Measurements from ENCODE around the gene DIP2C. TPM values are rescaled to one million over a fixed set of nuclear protein-coding genes. Genes with fewer than 3 reads are reported as not detected.
"Not testable (repeated sequence)": the region's sequence is repeated elsewhere in the genome, so short reads cannot be mapped to it uniquely, and the experiment has no call there.

The DIP2C gene
- total RNA-seq, 1 donor from 2014 or later: 30.8 TPM

DNA sequence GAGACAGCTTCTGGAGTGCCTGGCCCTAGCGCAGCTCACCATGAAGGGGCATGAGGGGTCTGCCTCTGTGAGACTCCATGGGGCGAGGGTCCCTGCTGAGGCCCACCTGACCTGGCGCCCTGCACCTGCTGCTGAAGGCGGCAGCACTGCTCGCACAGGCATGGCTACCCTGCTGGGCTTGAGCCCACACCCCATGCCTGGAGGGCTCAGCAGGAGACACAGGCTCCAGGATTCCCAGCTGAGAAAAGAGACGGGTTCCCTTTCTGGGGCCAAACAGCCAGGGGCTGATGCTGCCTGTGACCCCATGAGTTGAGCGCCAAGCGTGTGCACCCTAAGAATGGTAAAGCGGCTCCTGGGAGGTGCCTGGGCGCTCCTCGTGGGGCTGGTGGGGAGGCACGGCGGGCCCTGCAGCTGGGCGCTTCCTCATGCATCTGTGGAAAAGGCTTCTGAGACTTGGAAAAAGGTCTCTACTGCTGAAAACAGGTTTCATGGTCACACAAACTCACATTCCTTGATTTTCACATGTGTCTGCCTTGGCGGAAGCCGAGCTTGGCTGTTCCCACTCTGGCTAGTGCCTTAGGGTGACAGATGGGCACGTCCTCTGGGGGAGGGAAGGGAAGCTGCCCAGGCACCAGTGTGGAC lies 320.8 kb downstream of the DIP2C start:
- TF ChIP-seq, protein P1, sequence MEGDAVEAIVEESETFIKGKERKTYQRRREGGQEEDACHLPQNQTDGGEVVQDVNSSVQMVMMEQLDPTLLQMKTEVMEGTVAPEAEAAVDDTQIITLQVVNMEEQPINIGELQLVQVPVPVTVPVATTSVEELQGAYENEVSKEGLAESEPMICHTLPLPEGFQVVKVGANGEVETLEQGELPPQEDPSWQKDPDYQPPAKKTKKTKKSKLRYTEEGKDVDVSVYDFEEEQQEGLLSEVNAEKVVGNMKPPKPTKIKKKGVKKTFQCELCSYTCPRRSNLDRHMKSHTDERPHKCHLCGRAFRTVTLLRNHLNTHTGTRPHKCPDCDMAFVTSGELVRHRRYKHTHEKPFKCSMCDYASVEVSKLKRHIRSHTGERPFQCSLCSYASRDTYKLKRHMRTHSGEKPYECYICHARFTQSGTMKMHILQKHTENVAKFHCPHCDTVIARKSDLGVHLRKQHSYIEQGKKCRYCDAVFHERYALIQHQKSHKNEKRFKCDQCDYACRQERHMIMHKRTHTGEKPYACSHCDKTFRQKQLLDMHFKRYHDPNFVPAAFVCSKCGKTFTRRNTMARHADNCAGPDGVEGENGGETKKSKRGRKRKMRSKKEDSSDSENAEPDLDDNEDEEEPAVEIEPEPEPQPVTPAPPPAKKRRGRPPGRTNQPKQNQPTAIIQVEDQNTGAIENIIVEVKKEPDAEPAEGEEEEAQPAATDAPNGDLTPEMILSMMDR (IDR thresholded peaks at IDR 0.05; ENCODE audit: borderline replicate concordance): no peak
- intact Hi-C loops (cut with micrococcal nuclease): no loop called here
- Histone ChIP-seq H3K9me3 (replicated peaks) (no peaks in the 10 kb centered on the region), H3K36me3 (peaks cover 58% of the 10 kb centered on the region), H3K4me1 (peaks cover 27% of the 10 kb centered on the region), H3K27ac (replicated peaks) (no peak overlapping the region), H3K27me3 (ENCODE audit: low read depth) (no peaks in the 10 kb centered on the region), H3K4me3 (no peak overlapping the region)
- no peak for DNase-seq

DNA sequence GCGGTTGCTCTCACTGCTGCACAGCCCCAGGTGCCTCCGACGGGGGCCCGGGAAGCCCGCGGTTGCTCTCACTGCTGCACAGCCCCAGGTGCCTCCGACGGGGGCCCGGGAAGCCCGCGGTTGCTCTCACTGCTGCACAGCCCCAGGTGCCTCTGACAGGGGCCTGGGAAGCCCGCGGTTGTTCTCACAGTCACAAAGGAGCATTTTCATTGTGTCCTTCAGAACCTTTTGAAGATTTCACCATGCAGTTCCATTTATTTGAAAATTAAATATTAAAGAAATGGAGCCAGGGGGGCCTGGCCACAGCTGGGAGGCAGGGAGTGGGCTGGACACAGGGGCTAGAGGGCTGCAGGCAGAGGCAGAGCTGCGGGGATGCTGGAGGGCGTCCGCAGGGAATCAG lies 321.4 kb downstream of the DIP2C start:
- H3K9me3 ChIP-seq (replicated peaks); DNase-seq; intact Hi-C loops (cut with micrococcal nuclease); H3K4me3 ChIP-seq; H3K27ac ChIP-seq (replicated peaks); H3K27me3 ChIP-seq (ENCODE audit: low read depth): not testable (repeated sequence)
- Histone ChIP-seq H3K36me3 (peaks cover 64% of the 10 kb centered on the region), H3K4me1 (peaks cover 21% of the 10 kb centered on the region)

DNA sequence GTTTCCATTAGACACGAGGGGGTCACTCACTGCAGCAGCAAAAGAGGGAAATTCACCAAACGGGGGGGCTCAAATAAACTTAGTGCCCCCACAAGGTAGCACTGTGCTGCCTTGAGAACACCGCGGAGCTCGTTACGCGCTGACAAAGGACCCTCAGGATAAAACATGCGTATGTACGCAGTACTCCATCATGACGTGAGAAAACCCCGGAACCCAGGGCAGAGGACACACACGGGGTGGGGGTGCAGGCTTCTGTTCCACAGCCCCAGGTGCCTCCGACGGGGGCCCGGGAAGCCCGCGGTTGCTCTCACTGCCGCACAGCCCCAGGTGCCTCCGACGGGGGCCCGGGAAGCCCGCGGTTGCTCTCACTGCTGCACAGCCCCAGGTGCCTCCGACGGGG lies 321.8 kb downstream of the DIP2C start:
- no peaks in the 10 kb centered on the region for H3K27me3 ChIP-seq (ENCODE audit: low read depth)
- intact Hi-C loops (cut with micrococcal nuclease): no loop called here
- peaks cover 65% of the 10 kb centered on the region for H3K36me3 ChIP-seq
- no peak overlapping the region for H3K27ac ChIP-seq (replicated peaks)
- TF ChIP-seq, protein P1 (IDR thresholded peaks at IDR 0.05; ENCODE audit: borderline replicate concordance): no peak
- no peak for DNase-seq
- H3K4me1 ChIP-seq: peaks cover 16% of the 10 kb centered on the region
- H3K4me3 ChIP-seq: no peak overlapping the region
- no peaks in the 10 kb centered on the region for H3K9me3 ChIP-seq (replicated peaks)

DNA sequence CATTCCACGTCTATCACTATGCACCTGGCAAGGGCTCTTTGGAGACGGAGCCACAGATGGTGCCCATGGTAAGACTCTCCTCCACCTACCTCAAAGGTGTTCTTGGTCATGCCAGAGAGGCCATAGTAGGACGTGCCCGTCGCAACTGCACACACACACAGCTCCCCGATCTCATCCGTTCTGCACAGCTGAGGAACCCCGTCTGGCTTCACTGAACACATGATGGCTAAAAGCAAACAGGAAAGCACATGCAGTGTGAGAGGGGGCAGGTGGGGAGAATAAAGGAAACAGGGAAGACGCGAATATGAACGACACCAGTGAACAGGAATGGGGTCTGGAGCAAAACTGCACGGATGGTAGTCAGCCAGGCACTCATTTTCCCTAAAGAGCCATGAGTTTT lies 323.3 kb downstream of the DIP2C start:
- DNase-seq: no peak
- H3K4me1 ChIP-seq: peaks cover 13% of the 10 kb centered on the region
- H3K4me3 ChIP-seq: no peak overlapping the region
- H3K27me3 ChIP-seq (ENCODE audit: low read depth): no peaks in the 10 kb centered on the region
- TF ChIP-seq, protein P1 (IDR thresholded peaks at IDR 0.05; ENCODE audit: borderline replicate concordance): no peak
- H3K36me3 ChIP-seq: peaks cover 79% of the 10 kb centered on the region
- no peak overlapping the region for H3K27ac ChIP-seq (replicated peaks)
- intact Hi-C loops (cut with micrococcal nuclease): no loop called here
- no peaks in the 10 kb centered on the region for H3K9me3 ChIP-seq (replicated peaks)

DNA sequence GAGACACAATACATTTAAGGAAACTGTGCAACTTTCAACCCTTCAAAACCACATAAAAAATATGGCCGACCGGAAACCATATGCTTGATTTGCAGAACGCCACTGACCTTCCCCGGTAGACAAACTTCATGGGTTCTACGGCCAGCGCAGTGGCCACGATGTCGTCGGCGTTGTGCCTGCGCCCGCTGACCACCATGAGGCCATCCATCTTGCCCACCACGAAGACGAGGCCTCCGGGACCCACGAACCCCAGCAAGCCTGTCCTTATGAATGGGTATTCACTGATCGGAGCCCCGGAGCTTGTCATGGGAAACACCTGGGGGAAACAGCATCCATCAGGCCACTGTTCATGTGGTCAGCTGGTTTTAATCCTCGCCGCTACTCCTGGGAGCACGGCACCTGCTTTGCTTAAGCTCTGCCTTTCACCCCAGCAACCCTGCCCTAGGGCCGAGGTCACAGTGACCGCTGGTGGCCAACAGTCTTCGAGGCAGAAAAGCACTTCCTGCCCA lies 325.1 kb downstream of the DIP2C start:
- H3K4me3 ChIP-seq: no peak overlapping the region
- intact Hi-C loops (cut with micrococcal nuclease): no loop called here
- H3K27ac ChIP-seq (replicated peaks): no peak overlapping the region
- peaks cover 92% of the 10 kb centered on the region for H3K36me3 ChIP-seq
- no peaks in the 10 kb centered on the region for H3K9me3 ChIP-seq (replicated peaks)
- H3K27me3 ChIP-seq (ENCODE audit: low read depth): no peaks in the 10 kb centered on the region
- no peak for DNase-seq
- TF ChIP-seq, protein P1 (IDR thresholded peaks at IDR 0.05; ENCODE audit: borderline replicate concordance): no peak
- H3K4me1 ChIP-seq: peaks cover under 1% of the 10 kb centered on the region

DNA sequence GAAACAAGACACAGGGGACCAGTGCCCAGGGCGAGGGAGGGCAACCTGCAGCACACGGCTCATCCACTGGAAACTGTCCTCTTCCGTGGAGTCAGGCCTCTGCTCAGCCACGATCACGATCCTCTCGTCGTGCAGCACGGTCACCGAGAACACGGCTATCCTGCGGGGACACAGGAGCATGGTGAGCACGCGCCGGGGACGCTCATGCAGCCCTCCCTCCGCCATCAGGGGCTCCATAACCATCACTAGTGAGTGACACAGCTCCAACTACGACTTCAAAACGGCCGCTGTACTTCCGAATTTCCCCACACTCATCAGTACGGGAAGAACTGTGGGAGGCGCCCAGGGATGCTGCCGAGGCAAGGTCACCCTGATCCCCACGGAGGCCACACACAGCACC lies 326.3 kb downstream of the DIP2C start:
- H3K36me3 ChIP-seq: peaks cover 86% of the 10 kb centered on the region

More for the DNA sequence above, 326.3 kb downstream of the DIP2C start:
- Histone ChIP-seq H3K4me3 (no peak overlapping the region), H3K27ac (replicated peaks) (no peak overlapping the region), H3K27me3 (ENCODE audit: low read depth) (no peaks in the 10 kb centered on the region), H3K9me3 (replicated peaks) (no peaks in the 10 kb centered on the region), H3K4me1 (no peaks in the 10 kb centered on the region)
- TF ChIP-seq, protein P1 (IDR thresholded peaks at IDR 0.05; ENCODE audit: borderline replicate concordance): no peak
- intact Hi-C loops (cut with micrococcal nuclease): no loop called here
- no peak for DNase-seq
